HG02943 (cell line): ENCODE results near the gene SEPTIN7.
"Not testable (repeated sequence)": the region's sequence is repeated elsewhere in the genome, so short reads cannot be mapped to it uniquely, and the experiment has no call there.

Source experiments
- ATAC-seq: cut with Tn5 transposase; IDR thresholded peaks from one replicate; pipeline ENCODE4 v1.9.1; 2021; ENCODE audit warnings: mild to moderate bottlenecking, low read depth, moderate library complexity; ENCODE audit not compliant: unreplicated experiment

The SEPTIN7 gene

GRCh38 chr7:35800718-35801391, at the start of gene SEPTIN7:
Gene SEPTIN7, plus strand, starts transcription at chr7:35801057. Its CDS starts 153 bp downstream, at chr7:35801210.
- ATAC-seq = peak; percentile 81

- ATAC-seq = no peak
Observed at GRCh38 chr7:35752742-35753141, 48.1 kb upstream of the SEPTIN7 start.

- ATAC-seq = no peak
Observed at GRCh38 chr7:35753761-35754603, 46.9 kb upstream of the SEPTIN7 start.

- ATAC-seq = no peak
Observed at GRCh38 chr7:35754741-35755140, 46.1 kb upstream of the SEPTIN7 start.

- no peak for ATAC-seq
Observed at GRCh38 chr7:35755711-35756110, 45.1 kb upstream of the SEPTIN7 start.

- ATAC-seq = not testable (repeated sequence)
Observed at GRCh38 chr7:35756453-35756852, 44.4 kb upstream of the SEPTIN7 start.

- no peak for ATAC-seq
Observed at GRCh38 chr7:35757574-35757973, 43.3 kb upstream of the SEPTIN7 start.

GRCh38 chr7:35758421-35758820, 42.4 kb upstream of the SEPTIN7 start:
- ATAC-seq = no peak

- no peak for ATAC-seq
Observed at GRCh38 chr7:35760143-35760745, 40.6 kb upstream of the SEPTIN7 start.

GRCh38 chr7:35761871-35762677, 38.8 kb upstream of the SEPTIN7 start:
- no peak for ATAC-seq

GRCh38 chr7:35762781-35763180, 38.1 kb upstream of the SEPTIN7 start:
- no peak for ATAC-seq

- ATAC-seq = no peak
Observed at GRCh38 chr7:35768346-35768745, 32.5 kb upstream of the SEPTIN7 start.

- ATAC-seq = no peak
Observed at GRCh38 chr7:35771776-35772175, 29.1 kb upstream of the SEPTIN7 start.

GRCh38 chr7:35773994-35774393, 26.9 kb upstream of the SEPTIN7 start:
- ATAC-seq = no peak

GRCh38 chr7:35776686-35777085, 24.2 kb upstream of the SEPTIN7 start:
- ATAC-seq = no peak

GRCh38 chr7:35777121-35777520, 23.7 kb upstream of the SEPTIN7 start:
- ATAC-seq = no peak

- ATAC-seq = no peak
Observed at GRCh38 chr7:35780070-35780469, 20.8 kb upstream of the SEPTIN7 start.

- ATAC-seq = no peak
Observed at GRCh38 chr7:35781200-35781701, 19.6 kb upstream of the SEPTIN7 start.

GRCh38 chr7:35781767-35782515, 18.9 kb upstream of the SEPTIN7 start:
- no peak for ATAC-seq

- no peak for ATAC-seq
Observed at GRCh38 chr7:35784332-35784731, 16.5 kb upstream of the SEPTIN7 start.
